ENCODE measurements around the gene MMEL1.
A peak's percentile ranks its signal among the peaks of the same experiment; 100 is the strongest.

DNA sequence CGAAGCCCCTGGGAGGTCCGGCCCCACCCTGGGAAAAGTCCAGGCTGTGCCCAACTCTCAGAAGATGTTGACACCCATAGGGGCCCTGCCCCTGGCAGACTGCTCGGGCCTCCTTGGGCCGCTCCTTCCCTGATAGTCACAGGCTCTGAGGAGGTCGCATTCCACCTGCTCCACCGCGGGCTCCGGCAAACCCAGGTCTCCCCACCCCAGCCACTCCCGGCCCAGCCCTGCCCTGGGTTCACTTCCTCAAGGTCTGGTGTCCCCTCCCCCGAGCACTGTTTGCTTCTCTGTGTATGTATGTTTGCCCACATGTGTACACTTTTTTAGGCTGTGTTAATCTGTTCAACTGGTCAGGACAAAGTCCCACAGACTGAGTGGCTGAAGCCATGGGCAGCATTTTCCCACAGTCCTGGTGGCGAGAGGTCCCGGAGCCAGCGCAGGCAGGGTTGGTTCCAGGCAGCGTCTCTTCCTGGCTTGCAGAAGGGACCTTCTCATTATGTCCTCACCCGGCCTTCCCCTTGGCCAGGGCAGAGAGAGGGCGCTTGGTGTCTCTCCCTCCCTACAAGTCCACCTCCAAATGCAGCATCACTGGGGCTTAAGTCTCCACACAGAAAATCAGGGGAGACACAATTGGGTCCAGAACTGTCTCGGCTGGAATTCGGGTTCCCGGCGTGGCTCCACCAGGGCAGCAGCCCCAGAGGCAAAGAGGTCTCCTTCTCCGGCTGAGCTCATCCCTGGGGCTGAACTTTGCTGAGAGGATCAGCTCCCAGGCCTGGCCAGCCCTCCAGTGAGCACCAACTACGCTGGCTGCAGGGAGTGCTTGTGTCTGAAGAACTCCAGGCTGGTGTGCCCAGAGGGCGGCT lies 56.8 kb downstream of the MMEL1 start:
- TF ChIP-seq, protein P1, sequence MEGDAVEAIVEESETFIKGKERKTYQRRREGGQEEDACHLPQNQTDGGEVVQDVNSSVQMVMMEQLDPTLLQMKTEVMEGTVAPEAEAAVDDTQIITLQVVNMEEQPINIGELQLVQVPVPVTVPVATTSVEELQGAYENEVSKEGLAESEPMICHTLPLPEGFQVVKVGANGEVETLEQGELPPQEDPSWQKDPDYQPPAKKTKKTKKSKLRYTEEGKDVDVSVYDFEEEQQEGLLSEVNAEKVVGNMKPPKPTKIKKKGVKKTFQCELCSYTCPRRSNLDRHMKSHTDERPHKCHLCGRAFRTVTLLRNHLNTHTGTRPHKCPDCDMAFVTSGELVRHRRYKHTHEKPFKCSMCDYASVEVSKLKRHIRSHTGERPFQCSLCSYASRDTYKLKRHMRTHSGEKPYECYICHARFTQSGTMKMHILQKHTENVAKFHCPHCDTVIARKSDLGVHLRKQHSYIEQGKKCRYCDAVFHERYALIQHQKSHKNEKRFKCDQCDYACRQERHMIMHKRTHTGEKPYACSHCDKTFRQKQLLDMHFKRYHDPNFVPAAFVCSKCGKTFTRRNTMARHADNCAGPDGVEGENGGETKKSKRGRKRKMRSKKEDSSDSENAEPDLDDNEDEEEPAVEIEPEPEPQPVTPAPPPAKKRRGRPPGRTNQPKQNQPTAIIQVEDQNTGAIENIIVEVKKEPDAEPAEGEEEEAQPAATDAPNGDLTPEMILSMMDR (tag by site-specific recombination; IDR thresholded peaks at IDR 0.05), result no peak
- TF ChIP-seq ZNF433 (tag by site-specific recombination; IDR thresholded peaks at IDR 0.05; ENCODE audit: low read depth), result no peak
- TF ChIP-seq KLF9 (tag by site-specific recombination; IDR thresholded peaks at IDR 0.05; ENCODE audit: low read depth), result no peak
- TF ChIP-seq ZBTB7A (tag by site-specific recombination; IDR thresholded peaks at IDR 0.05; ENCODE audit: low read depth), result no peak
- peak; percentile 57 for TF ChIP-seq KLF1 (tag by site-specific recombination; IDR thresholded peaks at IDR 0.05)
